Measurements from ENCODE around the gene CDC14C.
"Not testable (repeated sequence)": the region's sequence is repeated elsewhere in the genome, so short reads cannot be mapped to it uniquely, and the experiment has no call there.

CDC14C gene

GRCh38 chr7:48924433-48924832 lies at the start of gene CDC14C:
Gene CDC14C (plus strand): TSS chr7:48924547. CDS start chr7:48924673, 126 bp downstream.
- no peak for DNase-seq (ENCODE audit: low spot score)

GRCh38 chr7:48875045-48875916 lies 49.1 kb upstream of the CDC14C start:
- no peak for DNase-seq (ENCODE audit: low spot score)

- DNase-seq (ENCODE audit: low spot score), result no peak
Observed at GRCh38 chr7:48876087-48876486, 48.3 kb upstream of the CDC14C start.

- DNase-seq (ENCODE audit: low spot score), result no peak
Observed at GRCh38 chr7:48880851-48881250, 43.5 kb upstream of the CDC14C start.

- no peak for DNase-seq (ENCODE audit: low spot score)
Observed at GRCh38 chr7:48887500-48887899, 36.8 kb upstream of the CDC14C start.

- no peak for DNase-seq (ENCODE audit: low spot score)
Observed at GRCh38 chr7:48894574-48894973, 29.8 kb upstream of the CDC14C start.

GRCh38 chr7:48899932-48900331 lies 24.4 kb upstream of the CDC14C start:
- no peak for DNase-seq (ENCODE audit: low spot score)

GRCh38 chr7:48901966-48902365 lies 22.4 kb upstream of the CDC14C start:
- DNase-seq (ENCODE audit: low spot score), result no peak

- DNase-seq (ENCODE audit: low spot score), result no peak
Observed at GRCh38 chr7:48904975-48905374, 19.4 kb upstream of the CDC14C start.

GRCh38 chr7:48905686-48906085 lies 18.7 kb upstream of the CDC14C start:
- not testable (repeated sequence) for DNase-seq (ENCODE audit: low spot score)

GRCh38 chr7:48909887-48910286 lies 14.5 kb upstream of the CDC14C start:
- not testable (repeated sequence) for DNase-seq (ENCODE audit: low spot score)

- DNase-seq (ENCODE audit: low spot score), result no peak
Observed at GRCh38 chr7:48931481-48931880, 7.1 kb downstream of the CDC14C start.

- DNase-seq (ENCODE audit: low spot score), result no peak
Observed at GRCh38 chr7:48932126-48932910, 8.0 kb downstream of the CDC14C start.

- no peak for DNase-seq (ENCODE audit: low spot score)
Observed at GRCh38 chr7:48933549-48934085, 9.3 kb downstream of the CDC14C start.

- no peak for DNase-seq (ENCODE audit: low spot score)
Observed at GRCh38 chr7:48938539-48939295, 14.4 kb downstream of the CDC14C start.

GRCh38 chr7:48943279-48943990 lies 19.1 kb downstream of the CDC14C start:
- no peak for DNase-seq (ENCODE audit: low spot score)

GRCh38 chr7:48955916-48956315 lies 31.6 kb downstream of the CDC14C start:
- DNase-seq (ENCODE audit: low spot score), result no peak

- DNase-seq (ENCODE audit: low spot score), result no peak
Observed at GRCh38 chr7:48959676-48960075, 35.3 kb downstream of the CDC14C start.

GRCh38 chr7:48962821-48963505 lies 38.6 kb downstream of the CDC14C start:
- DNase-seq (ENCODE audit: low spot score), result no peak

- no peak for DNase-seq (ENCODE audit: low spot score)
Observed at GRCh38 chr7:48964074-48964473, 39.7 kb downstream of the CDC14C start.

GRCh38 chr7:48971173-48971572 lies 46.8 kb downstream of the CDC14C start:
- no peak for DNase-seq (ENCODE audit: low spot score)

Measured in activated CD4-positive, alpha-beta T cell treated with anti-CD3 and anti-CD28 coated beads, Interleukin-2, Interleukin-4, amounts not matched to agents 100 ng/mL and 50 ng/mL, durations not matched to agents 16 hours and 8 hours (primary cell).